Vagina (tissue), 2 donors: Measurements from ENCODE around the gene VPS37C. TPM values are rescaled to one million over a fixed set of nuclear protein-coding genes. Genes with fewer than 3 reads are reported as not detected.

ENCODE experiments used
- DNase-seq, 2 donors: peaks; one replicate each; pipeline ENCODE4 v3.0.0-alpha.2; 2017; ENCODE audit errors: extremely low spot score in 2 of 2
- H3K27ac ChIP-seq: fragments of 200-600 bp; sonication (generic); one replicate; pipeline ENCODE4 v1.5.1; 2019
- H3K27me3 ChIP-seq: fragments of 200-600 bp; sonication (generic); one replicate; pipeline ENCODE4 v1.5.1; 2019
- H3K36me3 ChIP-seq, 2 donors: fragments of 200-600 bp; sonication (generic); one replicate each; pipeline ENCODE4 v1.5.1; 2017 to 2019
- H3K4me1 ChIP-seq: fragments of 200-600 bp; sonication (generic); one replicate; pipeline ENCODE4 v1.5.1; 2019
- H3K4me3 ChIP-seq, 2 donors: fragments of 200-600 bp; sonication (generic); 1 replicate in 1 of 2; 2 replicates in 1 of 2; pipeline ENCODE4 v1.5.1; 2016 to 2019
- H3K9me3 ChIP-seq: fragments of 200-600 bp; sonication (generic); one replicate; pipeline ENCODE4 v1.5.1; 2019
- CTCF ChIP-seq, 3 experiments: fragments of 450-650 bp in 2 of 3; fragments of 200-600 bp in 1 of 3; sonication (generic) in 1 of 3; IDR thresholded peaks; one replicate each; pipeline ENCODE4 v1.5.1; 2017 to 2019; ENCODE audit warnings: antibody characterized with exemption in 3 of 3, mild to moderate bottlenecking in 2 of 3, moderate library complexity in 2 of 3
- POLR2A ChIP-seq, 2 donors: fragments of 450-650 bp; IDR thresholded peaks; one replicate each; pipeline ENCODE4 v1.6.1; 2017; ENCODE audit warnings: antibody characterized with exemption in 2 of 2, mild to moderate bottlenecking in 2 of 2, moderate library complexity in 2 of 2
- POLR2AphosphoS5 ChIP-seq, 2 donors: sonication (generic); formaldehyde crosslinking; IDR thresholded peaks; one replicate each; pipeline ENCODE4 v1.9.0; 2017; ENCODE audit warnings: antibody characterized with exemption in 2 of 2, mild to moderate bottlenecking in 2 of 2, low read depth in 1 of 2; ENCODE audit not compliant: insufficient read depth in 1 of 2
- intact Hi-C: fragments of 100-400 bp; cut with DNase I; formaldehyde crosslinking; loops from one replicate; pipeline ENCODE4 v1.15.1; 2023
- total RNA-seq: library from RNA; depleted of rRNA; stranded (reverse); fragments of >200 nt; gene quantifications from one replicate; pipeline ENCODE4 v1.2.3, GENCODE V29; 2016

The VPS37C gene
- total RNA-seq, 1 donor from 2014 or later, result 15.7 TPM

- no peak overlapping the region for H3K27ac ChIP-seq
- intact Hi-C loops, result no loop called here
- no peaks in the 10 kb centered on the region for H3K27me3 ChIP-seq
Observed at GRCh38 chr11:61090521-61090920, 70.7 kb downstream of the VPS37C start.

GRCh38 chr11:61089806-61090491, 71.3 kb downstream of the VPS37C start:
- intact Hi-C loops, result no loop called here
- TF ChIP-seq CTCF (IDR thresholded peaks at IDR 0.05), result no peak
- no peak for TF ChIP-seq POLR2AphosphoS5 (IDR thresholded peaks at IDR 0.05; ENCODE audit: insufficient read depth in 1 of 2, low read depth in 1 of 2)
- no peak for TF ChIP-seq POLR2A (IDR thresholded peaks at IDR 0.05)
- Histone ChIP-seq H3K36me3 (no peaks in the 10 kb centered on the region), H3K9me3 (no peaks in the 10 kb centered on the region), H3K27ac (no peak overlapping the region), H3K27me3 (no peaks in the 10 kb centered on the region), H3K4me3 (no peak overlapping the region), H3K4me1 (no peaks in the 10 kb centered on the region)
- DNase-seq, result no peak

More at GRCh38 chr11:61090521-61090920, 70.7 kb downstream of the VPS37C start:
- DNase-seq, result no peak
- no peak for TF ChIP-seq CTCF (IDR thresholded peaks at IDR 0.05)
- TF ChIP-seq POLR2AphosphoS5 (IDR thresholded peaks at IDR 0.05; ENCODE audit: insufficient read depth in 1 of 2, low read depth in 1 of 2), result no peak
- TF ChIP-seq POLR2A (IDR thresholded peaks at IDR 0.05), result no peak
- no peak overlapping the region for H3K4me3 ChIP-seq
- H3K4me1 ChIP-seq, result no peaks in the 10 kb centered on the region
- no peaks in the 10 kb centered on the region for H3K9me3 ChIP-seq
- no peaks in the 10 kb centered on the region for H3K36me3 ChIP-seq

GRCh38 chr11:61087426-61088119, 73.7 kb downstream of the VPS37C start:
- H3K9me3 ChIP-seq, result no peaks in the 10 kb centered on the region
- H3K27ac ChIP-seq, result no peak overlapping the region
- H3K36me3 ChIP-seq, result no peaks in the 10 kb centered on the region
- DNase-seq, result no peak
- H3K4me1 ChIP-seq, result no peaks in the 10 kb centered on the region
- H3K4me3 ChIP-seq, result no peak overlapping the region
- H3K27me3 ChIP-seq, result no peaks in the 10 kb centered on the region
- TF ChIP-seq POLR2A (IDR thresholded peaks at IDR 0.05) (no peak), CTCF (IDR thresholded peaks at IDR 0.05) (no peak), POLR2AphosphoS5 (IDR thresholded peaks at IDR 0.05; ENCODE audit: insufficient read depth in 1 of 2, low read depth in 1 of 2) (no peak)
- intact Hi-C loops, result no loop called here

GRCh38 chr11:61083601-61084147, 77.6 kb downstream of the VPS37C start:
- TF ChIP-seq POLR2AphosphoS5 (IDR thresholded peaks at IDR 0.05; ENCODE audit: insufficient read depth in 1 of 2, low read depth in 1 of 2), result no peak
- no peak for TF ChIP-seq CTCF (IDR thresholded peaks at IDR 0.05)
- no peak for TF ChIP-seq POLR2A (IDR thresholded peaks at IDR 0.05)

More at GRCh38 chr11:61083601-61084147, 77.6 kb downstream of the VPS37C start:
- no peaks in the 10 kb centered on the region for H3K36me3 ChIP-seq
- no peaks in the 10 kb centered on the region for H3K27me3 ChIP-seq
- H3K4me1 ChIP-seq, result no peaks in the 10 kb centered on the region
- no peaks in the 10 kb centered on the region for H3K9me3 ChIP-seq
- H3K27ac ChIP-seq, result no peak overlapping the region
- DNase-seq, result no peak
- intact Hi-C loops, result no loop called here
- no peak overlapping the region for H3K4me3 ChIP-seq
